ENCODE results near the gene GPR143.

- no peak for TF ChIP-seq POLR2A (IDR thresholded peaks at IDR 0.05; ENCODE audit: low read depth, low read length)
- no peak for TF ChIP-seq PAX5 (IDR thresholded peaks at IDR 0.05; ENCODE audit: insufficient read depth, low read length, severe bottlenecking)
These were observed 23.3 kb upstream of the GPR143 start for GRCh38 chrX:9788911-9789310.
